Fibroblast of skin of scalp (primary cell): ENCODE results near the gene SLC35F1.
"Not testable (repeated sequence)": the region's sequence is repeated elsewhere in the genome, so short reads cannot be mapped to it uniquely, and the experiment has no call there.

Experiments
- DNase-seq: peaks from one replicate; pipeline ENCODE4 v3.0.0-alpha.2; 2013

SLC35F1 gene

DNA sequence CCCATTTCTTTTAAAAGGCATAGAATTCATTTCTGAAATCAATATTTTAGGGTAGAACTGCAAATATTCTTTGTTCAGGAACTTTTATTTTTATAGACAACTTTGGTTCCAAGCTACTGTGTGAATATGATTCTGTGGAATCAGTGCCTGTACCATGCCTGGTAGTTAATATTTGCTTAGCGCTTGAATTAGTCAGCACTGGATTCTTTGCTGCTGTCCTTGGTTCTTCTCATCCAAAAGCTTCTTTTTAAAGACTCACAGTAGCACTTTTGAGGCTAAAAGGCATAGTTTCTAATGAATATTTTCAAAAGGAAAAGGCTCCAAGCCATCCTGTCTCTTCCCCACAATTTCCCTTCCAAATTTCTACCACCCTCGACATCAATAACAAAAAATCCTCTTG, 109.5 kb downstream of the SLC35F1 start:
- DNase-seq = no peak

DNA sequence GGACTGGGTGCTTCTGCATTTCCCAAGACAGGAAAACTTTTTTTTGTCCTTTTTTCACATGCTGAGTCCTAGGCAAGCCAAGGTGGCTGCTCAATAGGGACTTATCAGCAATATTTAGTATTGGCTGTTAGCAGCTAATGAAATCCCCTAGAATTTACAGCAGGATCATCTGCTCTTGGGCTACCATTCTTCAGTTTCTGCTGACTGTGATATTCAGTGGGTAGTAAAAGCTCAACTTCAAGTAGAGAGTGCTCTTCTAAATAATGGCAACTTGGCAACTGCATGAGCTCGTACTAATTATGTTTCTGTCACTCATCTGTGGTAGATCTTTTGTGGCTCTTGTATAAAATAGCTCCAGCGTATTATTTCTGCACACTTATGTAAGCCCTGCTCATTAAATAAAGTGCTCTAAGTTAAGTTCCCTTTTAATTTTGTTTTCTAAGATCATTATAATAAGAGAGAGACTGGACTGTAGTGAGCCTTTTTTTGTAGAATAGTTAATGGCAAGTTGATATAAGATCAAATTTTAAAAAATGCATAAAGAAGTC, 110.3 kb downstream of the SLC35F1 start:
- DNase-seq = no peak

DNA sequence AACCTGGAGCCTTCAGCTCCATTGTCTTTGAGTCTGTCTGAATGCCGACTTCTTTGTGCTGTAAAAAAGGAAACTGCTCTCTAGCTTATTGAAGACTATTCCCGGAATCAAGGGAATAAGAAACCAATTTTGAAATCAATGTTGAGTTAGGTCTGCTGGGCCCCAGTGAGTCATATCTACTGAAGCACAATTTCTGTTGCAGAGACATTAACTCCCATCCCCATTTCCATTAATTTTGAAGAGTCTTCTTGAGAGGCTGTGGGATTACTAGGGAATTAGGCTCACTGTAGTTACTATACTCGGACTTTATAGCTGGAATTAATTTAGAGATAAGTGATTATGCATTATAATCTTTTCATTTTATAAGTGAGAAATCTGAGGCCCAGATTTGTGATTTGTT, 116.7 kb downstream of the SLC35F1 start:
- no peak for DNase-seq

DNA sequence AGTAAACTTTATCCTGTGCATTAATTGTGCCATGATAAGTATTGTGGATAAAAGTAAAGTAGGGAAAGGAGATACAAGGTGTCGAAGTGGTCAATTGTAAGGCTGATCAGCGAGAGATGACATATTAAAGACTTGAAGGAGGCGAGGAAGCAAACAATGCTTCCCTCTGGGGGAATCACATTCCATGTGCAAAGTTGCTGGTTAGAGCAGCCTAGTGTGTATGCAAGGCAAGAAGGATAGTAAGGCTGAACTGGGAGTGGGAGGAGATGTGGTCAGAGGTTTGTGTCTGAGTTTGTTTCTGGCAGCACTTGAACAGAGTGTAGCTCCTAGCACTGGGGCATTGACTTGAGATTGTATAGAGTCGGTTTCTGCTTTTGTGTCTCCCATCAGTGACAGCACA, 122.9 kb downstream of the SLC35F1 start:
- no peak for DNase-seq

DNA sequence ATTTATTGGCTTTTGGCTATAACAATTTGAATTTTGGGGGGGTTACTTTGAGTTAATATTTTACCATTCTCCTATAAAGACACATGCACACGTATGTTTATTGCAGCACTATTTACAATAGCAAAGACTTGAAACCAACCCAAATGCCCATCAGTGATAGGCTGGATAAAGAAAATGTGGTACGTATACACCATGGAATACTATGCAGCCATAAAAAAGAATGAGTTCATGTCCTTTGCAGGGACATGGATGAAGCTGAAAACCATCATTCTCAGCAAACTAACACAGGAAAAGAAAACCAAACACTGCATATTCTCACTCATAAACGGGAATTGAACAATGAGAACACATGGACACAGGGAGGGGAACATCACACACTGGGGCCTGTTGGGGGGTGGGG, 130.4 kb downstream of the SLC35F1 start:
- DNase-seq = not testable (repeated sequence)

DNA sequence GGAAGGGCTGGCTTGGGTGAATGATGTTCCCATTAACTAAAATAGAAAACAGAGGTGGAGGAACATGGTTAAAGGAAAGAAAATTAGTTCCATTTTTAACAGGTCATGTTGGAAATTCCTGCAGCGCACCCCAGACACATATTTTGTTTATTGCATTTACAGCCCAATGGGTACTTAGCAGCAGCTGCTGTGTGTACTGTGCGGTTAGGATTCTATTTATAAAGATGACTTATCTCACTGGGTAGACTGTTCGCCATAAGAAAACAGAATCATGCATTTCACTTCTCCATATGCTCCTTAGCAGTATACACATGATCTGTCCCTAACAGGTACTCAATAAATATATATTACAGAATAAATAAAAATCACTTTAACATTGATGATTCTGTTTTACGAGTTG, 135.8 kb downstream of the SLC35F1 start:
- DNase-seq = no peak

DNA sequence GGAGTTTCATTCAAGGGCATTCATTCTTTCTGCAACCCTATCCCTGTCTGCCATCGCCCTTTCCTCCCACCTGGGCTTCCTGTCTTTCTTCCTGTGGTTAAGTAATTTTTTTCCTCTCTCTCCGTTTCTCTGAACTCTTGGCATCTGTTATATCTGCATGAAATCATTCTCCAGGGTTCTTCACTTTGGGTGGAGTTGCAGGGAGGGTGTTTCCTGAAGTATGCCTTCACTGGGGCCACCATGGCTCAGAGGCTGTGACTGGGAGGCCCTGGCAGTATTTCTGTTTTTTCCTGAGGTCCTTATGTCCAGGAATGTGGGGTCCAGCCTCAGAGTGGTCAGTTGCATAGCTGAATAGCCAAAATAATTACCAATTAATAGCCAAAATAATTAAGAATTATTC, 137.2 kb downstream of the SLC35F1 start:
- DNase-seq = no peak

DNA sequence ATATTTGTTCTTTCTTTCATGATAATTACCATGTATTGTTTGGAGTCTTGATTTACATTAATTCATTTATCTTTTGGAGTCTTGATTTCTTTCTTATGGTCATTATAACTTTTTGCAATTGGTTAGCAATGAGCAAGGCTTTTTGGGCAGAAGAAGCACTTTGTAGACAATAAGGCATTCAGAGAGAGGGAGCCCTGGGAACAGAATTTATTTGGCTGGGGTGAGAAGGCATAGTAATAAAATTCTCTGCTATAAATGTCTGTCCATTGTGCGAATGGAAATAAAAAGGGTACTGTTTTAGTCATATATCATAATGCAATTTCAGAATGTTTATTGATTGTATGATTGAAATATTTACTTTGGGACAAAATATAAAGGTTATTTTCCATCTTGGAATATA, 147.0 kb downstream of the SLC35F1 start:
- no peak for DNase-seq

DNA sequence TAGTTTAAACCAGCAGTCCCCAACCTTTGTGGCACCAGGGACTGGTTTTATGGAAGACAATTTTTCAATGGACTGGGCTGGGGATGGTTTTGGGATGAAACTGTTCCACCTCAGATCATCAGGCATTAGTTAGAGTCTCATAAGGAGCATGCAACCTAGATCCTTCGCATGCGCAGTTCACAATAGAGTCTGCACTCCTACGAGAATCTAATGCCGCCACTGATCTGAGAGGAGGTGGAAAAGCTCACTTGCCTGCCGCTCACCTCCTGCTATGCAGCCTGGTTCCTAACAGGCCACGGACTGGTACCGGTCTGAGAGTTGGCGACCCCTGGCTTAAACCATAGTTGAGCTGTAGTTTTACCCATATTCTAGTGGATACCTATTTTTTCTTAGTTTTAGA, 154.6 kb downstream of the SLC35F1 start:
- DNase-seq = no peak

DNA sequence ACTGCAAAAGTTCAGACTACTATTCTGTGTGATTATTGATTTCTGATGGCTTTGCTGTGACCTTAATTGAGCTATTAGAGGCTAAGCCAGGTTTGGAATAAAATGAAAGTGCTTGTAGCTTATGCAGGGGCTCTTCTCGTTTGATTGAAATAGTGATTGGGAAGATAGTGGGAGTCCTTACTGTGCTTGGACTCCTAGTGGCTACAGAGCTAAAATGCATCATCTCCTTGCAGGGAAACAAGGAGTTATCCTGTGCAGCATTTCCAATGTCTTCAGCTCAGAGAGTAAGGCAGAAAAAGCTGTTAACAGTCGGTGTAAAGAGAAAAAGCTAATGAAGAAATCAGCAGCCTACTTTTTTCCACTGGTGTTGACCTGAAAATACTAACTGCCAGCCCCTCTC, 173.5 kb downstream of the SLC35F1 start:
- no peak for DNase-seq

DNA sequence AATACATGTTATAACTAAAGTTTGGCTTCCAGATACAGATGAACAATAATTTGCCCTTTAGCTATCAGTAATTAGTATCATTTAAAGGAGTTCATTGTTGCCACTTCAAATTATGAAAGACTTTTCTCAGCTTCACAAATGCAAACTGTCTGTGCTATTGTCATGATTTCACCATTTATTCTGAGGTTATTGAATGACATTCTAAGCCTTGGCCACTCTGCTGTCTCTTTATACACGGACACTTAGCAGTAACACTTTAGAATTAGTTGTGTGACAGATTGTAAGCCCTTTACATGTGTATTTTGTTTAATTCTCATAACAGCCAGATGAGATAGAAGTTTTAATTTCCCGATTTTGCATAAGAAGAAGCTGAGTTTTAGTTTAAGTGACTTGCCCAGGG, 176.6 kb downstream of the SLC35F1 start:
- DNase-seq = no peak

DNA sequence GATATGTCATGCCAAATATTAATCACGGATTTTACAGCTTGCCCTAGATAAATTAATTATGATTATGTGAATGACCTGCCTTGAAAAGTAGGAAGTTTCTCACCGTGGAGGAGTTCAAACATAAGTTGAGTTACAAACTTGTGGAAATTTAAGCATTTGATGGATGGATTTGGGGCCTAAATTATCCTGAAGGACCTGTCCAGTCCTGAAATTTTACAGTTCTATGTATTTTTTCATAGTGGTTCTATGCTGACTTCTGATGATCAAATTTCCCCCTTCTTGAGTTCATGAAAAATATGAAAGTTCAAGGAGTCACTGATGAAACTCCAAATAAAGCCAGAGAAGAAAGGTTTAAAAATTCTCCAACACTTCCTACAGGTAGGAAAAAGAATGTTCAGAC, 178.6 kb downstream of the SLC35F1 start:
- DNase-seq = no peak

DNA sequence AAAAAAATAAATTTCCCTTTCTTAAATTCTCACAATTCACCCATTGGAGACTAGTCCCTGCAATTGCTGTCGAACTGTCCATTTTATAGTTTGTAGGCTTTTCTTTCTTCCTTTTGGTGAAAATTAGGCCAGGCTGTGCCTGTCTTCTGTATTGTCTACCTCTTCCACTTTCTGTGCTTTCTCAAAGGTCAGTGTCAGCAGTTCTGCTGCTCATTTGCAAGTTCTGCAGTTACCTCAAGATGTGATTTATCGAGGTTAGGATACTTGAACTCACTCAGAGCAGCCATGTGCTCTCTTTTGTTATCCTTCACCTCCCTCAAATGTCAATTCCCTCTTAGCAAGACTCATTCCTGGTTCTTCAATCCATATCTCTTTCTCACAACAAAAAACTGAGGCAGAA, 179.1 kb downstream of the SLC35F1 start:
- DNase-seq = no peak

DNA sequence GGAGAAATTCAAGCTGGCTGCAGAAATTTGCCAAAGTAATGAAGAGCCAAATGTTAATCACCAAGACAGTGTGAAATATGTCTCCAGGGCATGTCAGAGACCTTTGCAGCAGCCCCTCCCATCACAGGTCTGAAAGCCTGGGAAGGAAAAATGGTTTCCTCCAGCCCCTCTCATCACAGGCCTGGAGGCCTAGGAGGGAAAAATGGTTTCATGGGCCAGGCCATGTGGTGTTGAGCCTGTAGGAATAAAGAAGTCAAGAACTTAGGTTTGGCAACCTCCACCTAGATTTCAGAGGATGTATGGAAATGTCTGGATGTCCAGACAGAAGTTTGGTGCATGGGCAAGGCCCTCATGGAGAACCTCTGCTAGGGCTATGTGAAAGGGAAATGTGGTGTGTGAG, 185.0 kb downstream of the SLC35F1 start:
- DNase-seq = no peak

DNA sequence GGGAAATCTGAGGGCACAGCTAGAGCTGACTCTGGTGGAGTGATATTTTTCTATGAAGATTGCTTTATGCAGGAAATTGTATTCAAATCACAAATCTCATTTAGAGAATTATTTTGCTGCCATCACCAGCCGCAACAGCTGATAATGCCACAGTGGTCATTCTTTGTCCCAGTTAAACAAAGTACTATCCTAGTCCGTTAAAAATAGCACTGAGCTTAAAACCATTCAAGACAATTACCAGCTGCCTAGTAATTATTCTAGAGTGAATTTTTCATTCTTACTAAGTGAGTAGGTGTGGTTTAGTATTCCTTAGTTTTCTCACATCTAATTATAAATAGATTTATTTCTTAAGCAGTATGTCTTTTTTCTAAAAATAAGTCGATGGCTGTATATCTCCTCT, 190.5 kb downstream of the SLC35F1 start:
- DNase-seq = no peak

DNA sequence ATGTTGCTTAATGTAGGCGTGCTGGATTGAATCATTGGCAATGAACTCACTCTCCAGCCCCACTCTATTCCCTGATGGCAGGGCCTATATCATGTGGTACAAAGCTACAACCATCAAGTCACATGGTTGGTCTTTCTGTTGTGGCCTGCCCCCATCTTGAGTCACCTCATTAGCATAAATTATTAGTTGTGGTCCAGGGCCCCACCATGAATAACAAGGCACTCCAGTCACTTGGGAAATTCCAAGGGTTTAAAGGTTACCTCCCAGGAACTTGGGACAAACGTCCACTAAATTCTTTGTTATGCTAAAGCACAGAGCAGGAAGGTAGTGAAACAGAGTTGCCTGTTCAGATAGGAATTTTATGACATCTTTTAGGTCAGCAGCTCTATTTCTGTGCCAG, 193.7 kb downstream of the SLC35F1 start:
- no peak for DNase-seq

DNA sequence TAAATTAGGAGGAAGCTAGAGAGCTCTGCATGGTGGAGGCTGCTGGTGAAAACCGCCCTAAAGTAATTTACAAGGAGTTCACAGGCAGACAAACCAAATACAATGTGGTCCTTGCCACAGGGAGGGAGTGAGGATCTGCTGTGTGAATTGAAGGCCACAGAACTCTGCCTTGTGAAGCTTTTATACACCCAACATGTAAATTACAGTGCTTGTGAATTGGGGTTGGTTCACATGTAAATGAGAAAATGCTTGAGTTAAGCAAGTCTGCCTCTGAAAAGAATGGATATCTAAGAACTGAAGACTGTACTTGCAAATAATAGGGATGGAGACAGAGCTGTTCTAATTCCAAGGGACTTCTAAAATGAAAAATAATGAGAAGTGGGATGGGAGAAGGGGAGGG, 194.2 kb downstream of the SLC35F1 start:
- DNase-seq = no peak

DNA sequence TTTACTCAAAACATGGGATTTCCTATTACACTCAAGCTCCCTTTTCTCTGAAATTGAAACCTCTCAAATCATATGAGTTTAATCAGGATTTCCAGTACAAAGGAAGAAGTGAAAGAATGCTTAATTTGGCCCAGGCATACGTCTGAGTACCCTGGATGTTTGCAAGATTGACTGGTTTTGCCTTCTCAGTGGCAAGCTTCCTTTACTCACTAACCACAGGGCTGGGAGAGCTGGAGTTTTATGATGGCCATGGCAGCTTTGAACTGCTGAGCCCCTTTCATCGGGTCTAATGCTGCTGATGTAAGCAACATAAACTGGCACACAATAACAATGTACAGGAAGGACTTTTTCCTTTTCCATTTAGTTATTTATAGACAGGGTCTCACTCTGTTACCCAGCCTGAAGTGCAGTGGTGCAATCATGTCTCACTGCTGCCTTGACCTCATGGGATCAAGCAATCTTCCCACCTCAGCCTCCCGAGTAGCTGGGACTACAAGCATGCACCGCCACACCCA, 194.8 kb downstream of the SLC35F1 start:
- no peak for DNase-seq

DNA sequence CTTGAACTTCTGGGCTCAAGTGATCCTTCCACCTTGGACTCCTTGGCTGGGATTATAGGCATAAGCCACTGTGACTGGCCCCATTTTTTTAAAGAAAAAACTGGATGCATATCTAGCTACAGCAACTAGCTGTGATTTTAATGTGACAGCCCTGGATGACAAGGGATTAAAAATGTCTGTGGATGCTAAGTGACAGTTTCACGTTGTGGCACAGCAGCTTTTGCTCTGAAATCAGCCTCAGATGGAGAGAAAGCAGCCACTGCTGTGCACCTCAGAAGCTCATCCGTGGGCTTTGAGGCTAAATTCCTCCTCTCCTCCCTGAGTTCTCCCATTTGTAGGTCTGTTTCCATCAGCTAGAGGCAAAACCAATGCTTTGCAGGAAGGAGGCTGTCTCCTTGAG, 195.3 kb downstream of the SLC35F1 start:
- DNase-seq = no peak

DNA sequence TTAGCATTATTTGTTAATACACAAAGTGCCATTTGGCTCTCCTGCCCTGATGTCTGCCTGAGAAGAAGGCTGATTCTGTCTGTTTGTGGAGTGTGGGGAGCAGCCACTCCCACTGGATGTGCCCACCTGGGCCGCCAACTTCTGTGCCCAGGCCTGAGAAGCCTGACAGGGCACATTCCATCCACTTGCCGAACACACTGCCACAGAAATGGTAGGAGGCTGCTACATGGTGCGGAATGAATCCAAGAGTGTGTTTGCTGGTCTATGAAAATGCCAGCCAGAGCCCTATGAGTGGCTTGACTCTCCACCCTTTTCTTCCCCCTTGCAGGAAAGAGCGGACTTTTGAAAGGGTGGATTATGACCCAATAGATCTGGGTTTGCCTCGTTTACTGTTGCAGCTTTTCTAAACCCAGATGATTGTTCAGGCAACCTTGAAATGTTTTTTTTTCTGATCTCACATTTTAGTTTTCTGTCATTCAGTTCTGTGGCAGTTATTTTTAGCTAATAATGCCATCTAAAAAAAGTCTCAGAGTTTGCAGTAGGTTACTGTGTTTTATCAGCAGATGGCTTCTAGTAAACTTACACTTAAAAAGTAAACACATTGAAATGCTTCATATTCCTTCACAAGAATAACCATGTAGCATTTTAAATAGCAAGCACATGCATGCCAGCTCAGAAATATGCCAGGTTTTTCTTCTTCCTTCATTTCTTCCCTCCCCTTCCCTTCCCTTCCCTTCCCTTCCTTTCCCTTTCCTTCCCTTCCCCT, 196.5 kb downstream of the SLC35F1 start:
- no peak for DNase-seq

DNA sequence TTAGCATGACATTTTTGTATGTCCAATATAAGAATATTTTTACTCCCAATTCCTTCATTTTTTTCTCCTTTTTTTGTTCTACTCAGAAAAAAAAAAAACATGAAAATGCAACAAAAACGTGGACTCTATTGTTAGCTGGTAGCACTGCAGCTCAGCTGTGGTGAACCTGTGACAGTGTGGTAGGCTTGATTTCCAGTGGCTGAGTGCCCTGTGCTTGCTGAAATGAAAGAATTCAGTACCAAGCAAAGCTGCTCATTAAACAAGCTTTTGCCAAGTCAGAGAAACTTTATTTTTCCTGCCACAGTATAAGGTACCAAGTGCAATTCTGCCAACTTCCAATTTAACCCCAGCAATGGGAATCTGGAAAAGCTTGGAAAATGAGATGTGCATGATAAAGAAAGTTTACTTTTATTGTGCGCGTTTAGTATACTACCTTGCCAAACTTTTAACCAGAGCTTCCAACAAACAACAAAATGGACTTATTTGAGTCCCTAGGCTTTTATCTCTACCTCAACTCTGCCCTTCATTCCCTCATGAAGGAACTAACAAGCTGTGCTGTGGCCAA, 215.2 kb downstream of the SLC35F1 start:
- no peak for DNase-seq

DNA sequence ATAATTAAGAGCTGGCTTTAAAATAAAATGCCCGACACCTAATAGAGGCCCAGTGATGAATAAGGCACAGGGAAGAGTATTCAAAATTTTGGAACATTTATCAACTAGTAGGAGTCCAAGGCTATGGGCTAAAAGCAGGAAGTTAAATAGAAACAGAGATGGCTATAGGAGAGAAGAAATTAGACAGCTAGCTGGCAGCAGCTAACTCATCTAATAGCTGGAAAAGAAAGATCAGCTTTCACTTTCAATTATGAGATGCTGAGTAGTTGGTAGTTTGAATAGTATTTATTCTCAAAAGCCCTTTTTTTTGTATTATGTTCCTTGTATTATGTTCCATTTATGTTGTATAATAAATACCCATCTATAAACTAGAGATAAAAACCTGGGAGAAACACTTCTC, 215.7 kb downstream of the SLC35F1 start:
- DNase-seq = no peak

DNA sequence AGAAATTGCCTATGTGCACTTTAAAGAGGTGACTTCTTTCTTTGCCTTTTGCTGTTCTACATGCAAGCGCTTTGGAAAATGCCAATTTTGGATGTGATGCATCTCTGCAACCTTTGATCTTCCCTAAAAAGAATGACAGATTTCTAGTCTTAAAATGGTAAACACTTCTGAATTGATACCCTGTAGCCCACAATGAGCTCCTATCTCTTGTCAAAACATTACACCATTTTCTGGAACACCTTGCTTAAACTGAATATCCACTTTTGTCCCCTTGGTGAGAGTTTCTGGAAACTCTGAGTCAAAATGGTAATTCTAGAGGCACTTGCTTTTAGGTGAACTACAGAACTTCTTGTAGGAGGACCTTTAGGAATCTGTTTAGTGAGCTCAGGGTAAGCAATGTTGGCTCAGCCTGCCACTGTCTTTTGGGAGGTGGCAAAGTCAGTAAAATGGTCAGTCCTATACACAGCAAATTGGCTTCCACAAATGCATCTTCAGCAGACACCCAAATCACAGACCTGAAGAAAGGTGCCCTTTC, 216.5 kb downstream of the SLC35F1 start:
- DNase-seq = no peak

DNA sequence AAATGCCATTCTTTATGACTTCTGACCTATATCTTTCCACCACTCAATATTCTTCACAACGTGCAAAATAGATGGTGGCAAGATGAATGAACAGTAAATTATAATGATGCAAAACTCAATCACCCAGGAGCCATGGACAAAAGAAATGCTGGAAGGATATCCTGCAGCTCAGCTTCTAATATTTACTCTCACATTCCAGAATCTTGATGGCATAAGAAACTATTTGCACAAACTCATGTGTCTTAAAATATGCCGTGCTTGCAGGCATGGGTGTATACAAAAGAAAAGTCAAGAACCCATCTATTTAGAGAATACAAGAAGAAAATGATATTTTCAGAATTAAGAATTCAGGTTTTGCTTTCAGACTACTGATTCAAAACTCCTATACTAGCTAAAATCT, 217.8 kb downstream of the SLC35F1 start:
- no peak for DNase-seq
